Activated T-cell treated with anti-CD3 and anti-CD28 coated beads, Interleukin-2, amount 50 U/mL, for 4 hours (primary cell): ENCODE results near the gene ULK3. TPM values are rescaled to one million over a fixed set of nuclear protein-coding genes. Genes with fewer than 3 reads are reported as not detected.
"Not testable (repeated sequence)": the region's sequence is repeated elsewhere in the genome, so short reads cannot be mapped to it uniquely, and the experiment has no call there.

Experiments
- ATAC-seq, 2 donors: fragments of 200-7000 bp; cut with Tn5 transposase; one replicate each; pipeline ENCODE4 v1.10.0; 2021
- DNase-seq: peaks from one replicate; pipeline ENCODE4 v3.0.0-alpha.2; 2020
- H3K27me3 Mint-ChIP-seq: one replicate; pipeline ENCODE4 v1.8.0; 2021; ENCODE audit warnings: low read depth, mixed read lengths
- H3K36me3 Mint-ChIP-seq: one replicate; pipeline ENCODE4 v1.8.0; 2022; ENCODE audit warnings: mixed read lengths; ENCODE audit not compliant: insufficient read depth
- H3K4me1 Mint-ChIP-seq: one replicate; pipeline ENCODE4 v1.8.0; 2021; ENCODE audit warnings: low read depth, mixed read lengths
- H3K4me3 Mint-ChIP-seq: one replicate; pipeline ENCODE4 v1.8.0; 2021; ENCODE audit warnings: mild to moderate bottlenecking, moderate library complexity, mixed read lengths
- H3K9me3 Mint-ChIP-seq: one replicate; pipeline ENCODE4 v1.8.0; 2021; ENCODE audit warnings: mixed read lengths
- total RNA-seq, 3 donors: library from RNA; stranded (reverse); gene quantifications; one replicate each; pipeline ENCODE4 v1.2.1, GENCODE V29; 2021

Gene ULK3
- total RNA-seq = 10 to 100 TPM; 52.8 to 64.7 (median 64.0) TPM

- no peaks in the 10 kb centered on the region for H3K9me3 Mint-ChIP-seq
- H3K36me3 Mint-ChIP-seq = peaks cover 20% of the 10 kb centered on the region
- peaks cover 39% of the 10 kb centered on the region for H3K4me1 Mint-ChIP-seq
- H3K27me3 Mint-ChIP-seq = no peaks in the 10 kb centered on the region
- ATAC-seq (peak; percentile 92 to 93), DNase-seq (peak; percentile 88)
- H3K4me3 Mint-ChIP-seq = peak within 1 kb of the TSS; percentile 92
Observed at GRCh38 chr15:74842581-74843444, at the start of gene ULK3. TSS of gene ULK3 (minus strand) at chr15:74843156. CDS start at chr15:74843105, 51 bp downstream.

GRCh38 chr15:74892313-74892712, 49.4 kb upstream of the ULK3 start:
- Mint-ChIP-seq H3K4me1 (peaks cover 52% of the 10 kb centered on the region), H3K4me3 (no peak overlapping the region), H3K27me3 (no peaks in the 10 kb centered on the region), H3K9me3 (no peaks in the 10 kb centered on the region), H3K36me3 (peaks cover 7% of the 10 kb centered on the region)
- no peak for ATAC-seq
- DNase-seq = no peak

GRCh38 chr15:74891469-74891868, 48.5 kb upstream of the ULK3 start:
- H3K4me1 Mint-ChIP-seq = peaks cover 52% of the 10 kb centered on the region
- peak overlapping the region; percentile 45 for H3K4me3 Mint-ChIP-seq
- DNase-seq (no peak), ATAC-seq (no peak)
- no peaks in the 10 kb centered on the region for H3K9me3 Mint-ChIP-seq
- H3K36me3 Mint-ChIP-seq = peaks cover 7% of the 10 kb centered on the region
- H3K27me3 Mint-ChIP-seq = no peaks in the 10 kb centered on the region

- H3K9me3 Mint-ChIP-seq = no peaks in the 10 kb centered on the region
- H3K4me1 Mint-ChIP-seq = peaks cover 52% of the 10 kb centered on the region
- peak overlapping the region; percentile 95 for H3K4me3 Mint-ChIP-seq
- peaks cover 7% of the 10 kb centered on the region for H3K36me3 Mint-ChIP-seq
- H3K27me3 Mint-ChIP-seq = no peaks in the 10 kb centered on the region
- no peak for DNase-seq
- ATAC-seq = peak in 1 of 2 donors; percentile 3
Observed at GRCh38 chr15:74890665-74890960, 47.7 kb upstream of the ULK3 start.

GRCh38 chr15:74889883-74890664, 47.1 kb upstream of the ULK3 start, which contains the start of gene MPI:
TSS of gene MPI (plus strand) at chr15:74890042. CDS start at chr15:74890074, 32 bp downstream.
- DNase-seq = peak; percentile 79
- Mint-ChIP-seq H3K4me1 (peaks cover 49% of the 10 kb centered on the region), H3K36me3 (peaks cover 7% of the 10 kb centered on the region)

GRCh38 chr15:74889390-74889882, 46.5 kb upstream of the ULK3 start:
- Mint-ChIP-seq H3K9me3 (no peaks in the 10 kb centered on the region), H3K27me3 (no peaks in the 10 kb centered on the region), H3K4me3 (peak overlapping the region; percentile 95), H3K36me3 (peaks cover 7% of the 10 kb centered on the region), H3K4me1 (peaks cover 49% of the 10 kb centered on the region)
- no peak for DNase-seq
- peak; percentile 10 to 22 for ATAC-seq

More at GRCh38 chr15:74889883-74890664, 47.1 kb upstream of the ULK3 start, which contains the start of gene MPI:
- Mint-ChIP-seq H3K27me3 (no peaks in the 10 kb centered on the region), H3K4me3 (peak within 1 kb of the TSS; percentile 95), H3K9me3 (no peaks in the 10 kb centered on the region)
- ATAC-seq = peak; percentile 99

GRCh38 chr15:74888716-74889115, 45.8 kb upstream of the ULK3 start:
- Mint-ChIP-seq H3K36me3 (peaks cover 6% of the 10 kb centered on the region), H3K27me3 (no peaks in the 10 kb centered on the region), H3K4me3 (no peak overlapping the region), H3K9me3 (no peaks in the 10 kb centered on the region), H3K4me1 (peaks cover 51% of the 10 kb centered on the region)
- ATAC-seq = no peak
- no peak for DNase-seq

- ATAC-seq, DNase-seq, H3K9me3 Mint-ChIP-seq, H3K27me3 Mint-ChIP-seq, H3K4me3 Mint-ChIP-seq, H3K36me3 Mint-ChIP-seq: not testable (repeated sequence)
- H3K4me1 Mint-ChIP-seq = peaks cover 40% of the 10 kb centered on the region
Observed at GRCh38 chr15:74887537-74888193, 44.7 kb upstream of the ULK3 start.

- H3K9me3 Mint-ChIP-seq = no peaks in the 10 kb centered on the region
- H3K36me3 Mint-ChIP-seq = no peaks in the 10 kb centered on the region
- peaks cover 1% of the 10 kb centered on the region for H3K27me3 Mint-ChIP-seq
- no peak for ATAC-seq
- no peak for DNase-seq
- H3K4me1 Mint-ChIP-seq = peaks cover 22% of the 10 kb centered on the region
- no peak overlapping the region for H3K4me3 Mint-ChIP-seq
Observed at GRCh38 chr15:74885461-74885860, 42.5 kb upstream of the ULK3 start.

GRCh38 chr15:74884428-74885223, 41.7 kb upstream of the ULK3 start:
- Mint-ChIP-seq H3K36me3 (no peaks in the 10 kb centered on the region), H3K9me3 (no peaks in the 10 kb centered on the region), H3K4me1 (peaks cover 15% of the 10 kb centered on the region), H3K4me3 (no peak overlapping the region), H3K27me3 (peaks cover 1% of the 10 kb centered on the region)
- DNase-seq = no peak
- no peak for ATAC-seq

- Mint-ChIP-seq H3K36me3 (no peaks in the 10 kb centered on the region), H3K27me3 (peaks cover 1% of the 10 kb centered on the region), H3K9me3 (no peaks in the 10 kb centered on the region)
Observed at GRCh38 chr15:74882528-74882927, 39.6 kb upstream of the ULK3 start.

GRCh38 chr15:74878273-74878672, 35.3 kb upstream of the ULK3 start:
- DNase-seq (no peak), ATAC-seq (no peak)
- H3K4me3 Mint-ChIP-seq = no peak overlapping the region
- peaks cover 1% of the 10 kb centered on the region for H3K27me3 Mint-ChIP-seq
- no peaks in the 10 kb centered on the region for H3K36me3 Mint-ChIP-seq
- H3K9me3 Mint-ChIP-seq = no peaks in the 10 kb centered on the region
- peaks cover 7% of the 10 kb centered on the region for H3K4me1 Mint-ChIP-seq

More at GRCh38 chr15:74882528-74882927, 39.6 kb upstream of the ULK3 start:
- no peak for ATAC-seq
- Mint-ChIP-seq H3K4me3 (no peak overlapping the region), H3K4me1 (peaks cover 7% of the 10 kb centered on the region)
- DNase-seq = no peak

- no peak for ATAC-seq
- peaks cover 44% of the 10 kb centered on the region for H3K4me1 Mint-ChIP-seq
- no peak for DNase-seq
- peak overlapping the region; percentile 99 for H3K4me3 Mint-ChIP-seq
- no peaks in the 10 kb centered on the region for H3K9me3 Mint-ChIP-seq
- peaks cover 2% of the 10 kb centered on the region for H3K36me3 Mint-ChIP-seq
- no peaks in the 10 kb centered on the region for H3K27me3 Mint-ChIP-seq
Observed at GRCh38 chr15:74873756-74874424, 30.9 kb upstream of the ULK3 start.
